Lung (tissue), 12 donors: ENCODE results near the gene MTFR2. TPM values are rescaled to one million over a fixed set of nuclear protein-coding genes. Genes with fewer than 3 reads are reported as not detected.
"Not testable (repeated sequence)": the region's sequence is repeated elsewhere in the genome, so short reads cannot be mapped to it uniquely, and the experiment has no call there.

Experiments
- ATAC-seq: fragments of 200-7000 bp; cut with Tn5 transposase; one replicate; pipeline ENCODE4 v1.9.1; 2020; ENCODE audit warnings: moderate number of reproducible peaks; ENCODE audit not compliant: insufficient read depth, low FRiP score
- DNase-seq, 3 donors: peaks; one replicate each; pipeline ENCODE4 v3.0.0-alpha.2; 2013 to 2017
- H3K27ac ChIP-seq, 2 donors: one replicate each; pipeline ENCODE4 v1.5.1; 2013; ENCODE audit warnings: mild to moderate bottlenecking in 2 of 2, moderate library complexity in 2 of 2, control low read depth in 1 of 2, inconsistent platforms in 1 of 2, low read depth in 1 of 2, low read length in 1 of 2
- H3K27me3 ChIP-seq, 3 donors: one replicate each; pipeline ENCODE4 v1.5.1; 2013; ENCODE audit warnings: low read length in 2 of 3; ENCODE audit not compliant: control insufficient read depth in 3 of 3, insufficient read depth in 3 of 3
- H3K36me3 ChIP-seq, 4 donors: one replicate each; pipeline ENCODE4 v1.5.1; 2013; ENCODE audit warnings: low read length in 4 of 4, mild to moderate bottlenecking in 1 of 4, moderate library complexity in 1 of 4; ENCODE audit not compliant: control insufficient read depth in 4 of 4, insufficient read depth in 4 of 4
- H3K4me1 ChIP-seq, 5 donors: one replicate each; pipeline ENCODE4 v1.5.1; 2013; ENCODE audit warnings: low read length in 5 of 5, mild to moderate bottlenecking in 2 of 5, moderate library complexity in 1 of 5; ENCODE audit not compliant: control insufficient read depth in 5 of 5, insufficient read depth in 5 of 5
- H3K4me3 ChIP-seq: one replicate; pipeline ENCODE4 v1.5.1; 2013; ENCODE audit warnings: mild to moderate bottlenecking, control low read depth, moderate library complexity
- H3K9ac ChIP-seq, 2 donors: one replicate each; pipeline ENCODE4 v1.5.1; 2013; ENCODE audit warnings: low read length in 2 of 2, control low read depth in 1 of 2; ENCODE audit not compliant: insufficient read depth in 1 of 2
- H3K9me3 ChIP-seq, 4 donors: one replicate each; pipeline ENCODE4 v1.5.1; 2013; ENCODE audit warnings: low read length in 3 of 4, mild to moderate bottlenecking in 1 of 4, moderate library complexity in 1 of 4; ENCODE audit not compliant: control insufficient read depth in 4 of 4, insufficient read depth in 3 of 4
- CTCF ChIP-seq: IDR thresholded peaks from 2 replicates; pipeline ENCODE4 v1.5.1; 2012; ENCODE audit warnings: mild to moderate bottlenecking; ENCODE audit errors: control extremely low read depth, extremely low read depth
- WGBS, 2 donors: extraction: QIAGEN DNeasy Blood & Tissue Kit; methylation state at CpG; one replicate each; pipeline ENCODE4 v1.1.7; 2013; 5-methylcytosine and 5-hydroxymethylcytosine counted together
- polyA plus RNA-seq, 2 donors: library from polyadenylated mRNA; stranded (reverse); fragments of 200-250 nt; gene quantifications; one replicate each; pipeline ENCODE4 v1.2.1, GENCODE V29; 2013
- total RNA-seq, 2 donors: library from RNA; depleted of rRNA in 1 of 2; stranded (reverse); fragments of >200 nt in 1 of 2; gene quantifications; one replicate each; pipeline ENCODE4 v1.2.1, GENCODE V29; 2014 to 2021
- donor health status: control.
- donor health status: control.
- donor health status: Bipolar disorder and iron deficiency.
- donor health status: healthy.
- donor health status: DM: yes; HTN: yes; CAD: no.

The MTFR2 gene
- total and polyA plus RNA-seq, 4 donors, result 0.65 to 2.3 (median 1.3) TPM

- H3K9me3 ChIP-seq, result no peaks in the 10 kb centered on the region
- no peak overlapping the region for H3K4me3 ChIP-seq
Measured at GRCh38 chr6:136226674-136227377, 23.3 kb downstream of the MTFR2 start.

GRCh38 chr6:136226027-136226673 lies 24.0 kb downstream of the MTFR2 start:
- peak; percentile 64 to 74 (median 73) for DNase-seq
- WGBS, 2 donors, result 16 to 17% methylated on average over 12 of the region's 12 CpGs

More at GRCh38 chr6:136226674-136227377, 23.3 kb downstream of the MTFR2 start:
- Histone ChIP-seq H3K27ac (no peak overlapping the region), H3K27me3 (no peaks in the 10 kb centered on the region), H3K36me3 (no peaks in the 10 kb centered on the region), H3K4me1 (no peaks in the 10 kb centered on the region), H3K9ac (no peak overlapping the region)
- no peak for DNase-seq
- TF ChIP-seq CTCF, result no peak
- 89 to 90% methylated on average over 4 of the region's 4 CpGs for WGBS, 2 donors
- no peak for ATAC-seq

GRCh38 chr6:136225496-136225895 lies 24.6 kb downstream of the MTFR2 start:
- no peak for DNase-seq
- H3K9me3 ChIP-seq, result no peaks in the 10 kb centered on the region
- no peak overlapping the region for H3K4me3 ChIP-seq
- H3K9ac ChIP-seq, result no peak overlapping the region
- WGBS, 2 donors, result 66 to 75% methylated on average over 5 of the region's 5 CpGs
- no peaks in the 10 kb centered on the region for H3K4me1 ChIP-seq
- H3K27ac ChIP-seq, result no peak overlapping the region
- no peaks in the 10 kb centered on the region for H3K36me3 ChIP-seq
- ATAC-seq, result no peak
- no peaks in the 10 kb centered on the region for H3K27me3 ChIP-seq
- no peak for TF ChIP-seq CTCF

More at GRCh38 chr6:136226027-136226673, 24.0 kb downstream of the MTFR2 start:
- Histone ChIP-seq H3K36me3 (no peaks in the 10 kb centered on the region), H3K9ac (no peak overlapping the region), H3K4me3 (no peak overlapping the region), H3K9me3 (no peaks in the 10 kb centered on the region), H3K27me3 (no peaks in the 10 kb centered on the region), H3K4me1 (no peaks in the 10 kb centered on the region), H3K27ac (no peak overlapping the region)
- ATAC-seq, result peak; percentile 89
- peak; percentile 98 for TF ChIP-seq CTCF

GRCh38 chr6:136224974-136225373 lies 25.1 kb downstream of the MTFR2 start:
- not testable (repeated sequence) for ATAC-seq, DNase-seq, H3K4me1 ChIP-seq, H3K27ac ChIP-seq, H3K4me3 ChIP-seq, H3K9me3 ChIP-seq, H3K36me3 ChIP-seq, H3K27me3 ChIP-seq, H3K9ac ChIP-seq
- WGBS, 2 donors, result 93 to 97% methylated on average over 4 of the region's 4 CpGs
